ENCODE results near the gene LMBRD2.

Gene LMBRD2

DNA sequence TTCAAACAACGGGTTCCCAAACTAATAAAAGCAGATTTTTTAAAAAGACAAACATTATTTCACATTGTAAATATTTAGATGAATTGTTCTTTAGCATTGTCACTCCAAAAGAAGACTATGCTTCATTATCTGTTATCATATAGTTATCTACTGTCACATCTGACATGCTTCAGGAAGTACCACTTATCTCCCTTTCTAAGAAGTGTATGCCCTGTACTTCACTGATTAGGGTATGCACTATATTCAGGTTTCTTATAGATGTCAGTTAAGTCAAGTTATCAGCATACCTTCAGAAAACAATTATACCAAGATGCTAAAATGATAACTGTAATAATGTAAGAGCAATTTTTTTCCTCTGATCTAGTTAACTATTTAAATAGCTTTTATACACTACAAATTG, 40.4 kb downstream of the LMBRD2 start (continued):
- TF ChIP-seq, protein P1, sequence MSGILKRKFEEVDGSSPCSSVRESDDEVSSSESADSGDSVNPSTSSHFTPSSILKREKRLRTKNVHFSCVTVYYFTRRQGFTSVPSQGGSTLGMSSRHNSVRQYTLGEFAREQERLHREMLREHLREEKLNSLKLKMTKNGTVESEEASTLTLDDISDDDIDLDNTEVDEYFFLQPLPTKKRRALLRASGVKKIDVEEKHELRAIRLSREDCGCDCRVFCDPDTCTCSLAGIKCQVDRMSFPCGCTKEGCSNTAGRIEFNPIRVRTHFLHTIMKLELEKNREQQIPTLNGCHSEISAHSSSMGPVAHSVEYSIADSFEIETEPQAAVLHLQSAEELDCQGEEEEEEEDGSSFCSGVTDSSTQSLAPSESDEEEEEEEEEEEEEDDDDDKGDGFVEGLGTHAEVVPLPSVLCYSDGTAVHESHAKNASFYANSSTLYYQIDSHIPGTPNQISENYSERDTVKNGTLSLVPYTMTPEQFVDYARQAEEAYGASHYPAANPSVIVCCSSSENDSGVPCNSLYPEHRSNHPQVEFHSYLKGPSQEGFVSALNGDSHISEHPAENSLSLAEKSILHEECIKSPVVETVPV (CRISPR knock-in tag; IDR thresholded peaks at IDR 0.05), result no peak

DNA sequence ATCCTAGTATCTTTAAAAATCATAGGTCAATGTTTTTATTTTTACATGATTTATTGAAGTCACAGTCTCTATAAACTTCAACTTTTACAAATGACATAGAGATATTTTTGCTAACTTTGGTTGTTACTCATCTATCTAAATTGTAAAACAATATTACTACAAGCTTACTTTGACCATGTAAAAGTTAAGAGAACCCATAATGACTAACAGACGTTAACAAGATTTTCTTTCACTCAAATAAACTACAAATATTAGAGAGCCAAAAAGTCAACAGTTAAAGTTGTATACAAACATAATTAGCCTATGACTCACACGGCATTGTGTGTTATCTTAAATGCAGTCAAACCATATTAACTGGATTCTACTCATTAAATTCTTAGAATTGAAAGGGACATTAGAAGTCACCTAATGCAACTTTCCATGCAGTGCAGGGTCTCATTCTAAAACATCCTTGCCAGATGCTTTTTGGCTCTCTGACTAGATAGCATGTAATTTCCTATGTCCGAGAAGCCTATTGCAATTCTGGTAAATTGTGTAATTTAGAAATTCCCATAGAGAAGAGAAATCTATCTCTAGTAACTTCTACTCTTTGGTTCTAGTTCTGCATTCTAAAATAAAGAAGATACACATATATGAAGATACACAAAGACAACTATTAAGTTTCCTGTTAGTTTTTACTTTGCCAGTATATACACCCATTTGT, 42.8 kb downstream of the LMBRD2 start:
- no peak for ATAC-seq
- TF ChIP-seq, protein P1 (CRISPR knock-in tag; IDR thresholded peaks at IDR 0.05), result no peak
- TF ChIP-seq ISL1 (CRISPR knock-in tag; IDR thresholded peaks at IDR 0.05), result peak; percentile 10; the same call in 1 of the 2 replicates

DNA sequence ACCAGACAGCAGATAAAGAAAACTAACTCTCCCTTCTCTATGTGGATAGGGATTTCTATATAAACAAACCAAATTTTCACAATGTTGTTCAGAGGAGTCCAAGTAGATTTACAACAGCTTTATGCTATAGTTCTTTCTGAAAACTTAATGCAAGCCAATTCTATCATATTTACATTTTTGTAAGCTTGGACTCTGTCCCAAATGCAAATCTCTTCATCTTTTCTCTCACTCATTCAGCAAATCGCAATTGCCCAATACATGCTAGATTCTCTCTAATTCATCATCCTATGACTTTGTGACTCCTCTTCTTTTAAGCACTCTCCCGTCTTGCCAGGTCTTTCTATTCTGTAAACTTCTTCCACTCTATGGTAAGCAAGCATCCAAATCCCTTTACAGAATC, 45.9 kb downstream of the LMBRD2 start:
- TF ChIP-seq PPARA (CRISPR knock-in tag; IDR thresholded peaks at IDR 0.05; ENCODE audit: borderline replicate concordance) (no peak), ZNF565 (CRISPR knock-in tag; conservative IDR thresholded peaks at IDR 0.05; ENCODE audit: low read depth) (no peak), ESRRG (CRISPR knock-in tag; IDR thresholded peaks at IDR 0.05) (no peak), ZFP3 (CRISPR knock-in tag; IDR thresholded peaks at IDR 0.05) (no peak), TCF4 (CRISPR knock-in tag; IDR thresholded peaks at IDR 0.05; ENCODE audit: borderline replicate concordance) (no peak), BACH2 (CRISPR knock-in tag; IDR thresholded peaks at IDR 0.05; ENCODE audit: borderline replicate concordance) (no peak), ISL1 (CRISPR knock-in tag; IDR thresholded peaks at IDR 0.05) (no peak), ZC3H10 (CRISPR knock-in tag; IDR thresholded peaks at IDR 0.05) (no peak), OSR1 (CRISPR knock-in tag; IDR thresholded peaks at IDR 0.05) (no peak), GLIS3 (CRISPR knock-in tag; IDR thresholded peaks at IDR 0.05) (no peak), ZNF8 (CRISPR knock-in tag; IDR thresholded peaks at IDR 0.05) (no peak), CSDC2 (CRISPR knock-in tag; IDR thresholded peaks at IDR 0.05) (no peak), ZFP30 (CRISPR knock-in tag; IDR thresholded peaks at IDR 0.05) (no peak), ARNTL (CRISPR knock-in tag; IDR thresholded peaks at IDR 0.05; ENCODE audit: borderline replicate concordance, low read depth) (no peak), ZNF70 (CRISPR knock-in tag; IDR thresholded peaks at IDR 0.05) (no peak), SNAI2 (CRISPR knock-in tag; IDR thresholded peaks at IDR 0.05) (no peak)
- TF ChIP-seq, protein P2, sequence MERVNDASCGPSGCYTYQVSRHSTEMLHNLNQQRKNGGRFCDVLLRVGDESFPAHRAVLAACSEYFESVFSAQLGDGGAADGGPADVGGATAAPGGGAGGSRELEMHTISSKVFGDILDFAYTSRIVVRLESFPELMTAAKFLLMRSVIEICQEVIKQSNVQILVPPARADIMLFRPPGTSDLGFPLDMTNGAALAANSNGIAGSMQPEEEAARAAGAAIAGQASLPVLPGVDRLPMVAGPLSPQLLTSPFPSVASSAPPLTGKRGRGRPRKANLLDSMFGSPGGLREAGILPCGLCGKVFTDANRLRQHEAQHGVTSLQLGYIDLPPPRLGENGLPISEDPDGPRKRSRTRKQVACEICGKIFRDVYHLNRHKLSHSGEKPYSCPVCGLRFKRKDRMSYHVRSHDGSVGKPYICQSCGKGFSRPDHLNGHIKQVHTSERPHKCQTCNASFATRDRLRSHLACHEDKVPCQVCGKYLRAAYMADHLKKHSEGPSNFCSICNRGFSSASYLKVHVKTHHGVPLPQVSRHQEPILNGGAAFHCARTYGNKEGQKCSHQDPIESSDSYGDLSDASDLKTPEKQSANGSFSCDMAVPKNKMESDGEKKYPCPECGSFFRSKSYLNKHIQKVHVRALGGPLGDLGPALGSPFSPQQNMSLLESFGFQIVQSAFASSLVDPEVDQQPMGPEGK (CRISPR knock-in tag; IDR thresholded peaks at IDR 0.05; ENCODE audit: borderline replicate concordance), result no peak
- TF ChIP-seq, protein P3, sequence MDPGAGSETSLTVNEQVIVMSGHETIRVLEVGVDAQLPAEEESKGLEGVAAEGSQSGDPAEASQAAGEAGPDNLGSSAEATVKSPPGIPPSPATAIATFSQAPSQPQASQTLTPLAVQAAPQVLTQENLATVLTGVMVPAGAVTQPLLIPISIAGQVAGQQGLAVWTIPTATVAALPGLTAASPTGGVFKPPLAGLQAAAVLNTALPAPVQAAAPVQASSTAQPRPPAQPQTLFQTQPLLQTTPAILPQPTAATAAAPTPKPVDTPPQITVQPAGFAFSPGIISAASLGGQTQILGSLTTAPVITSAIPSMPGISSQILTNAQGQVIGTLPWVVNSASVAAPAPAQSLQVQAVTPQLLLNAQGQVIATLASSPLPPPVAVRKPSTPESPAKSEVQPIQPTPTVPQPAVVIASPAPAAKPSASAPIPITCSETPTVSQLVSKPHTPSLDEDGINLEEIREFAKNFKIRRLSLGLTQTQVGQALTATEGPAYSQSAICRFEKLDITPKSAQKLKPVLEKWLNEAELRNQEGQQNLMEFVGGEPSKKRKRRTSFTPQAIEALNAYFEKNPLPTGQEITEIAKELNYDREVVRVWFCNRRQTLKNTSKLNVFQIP (CRISPR knock-in tag; IDR thresholded peaks at IDR 0.05; ENCODE audit: borderline replicate concordance, low read depth), result no peak
- TF ChIP-seq, protein P1 (CRISPR knock-in tag; IDR thresholded peaks at IDR 0.05), result no peak
- TF ChIP-seq, protein P4, sequence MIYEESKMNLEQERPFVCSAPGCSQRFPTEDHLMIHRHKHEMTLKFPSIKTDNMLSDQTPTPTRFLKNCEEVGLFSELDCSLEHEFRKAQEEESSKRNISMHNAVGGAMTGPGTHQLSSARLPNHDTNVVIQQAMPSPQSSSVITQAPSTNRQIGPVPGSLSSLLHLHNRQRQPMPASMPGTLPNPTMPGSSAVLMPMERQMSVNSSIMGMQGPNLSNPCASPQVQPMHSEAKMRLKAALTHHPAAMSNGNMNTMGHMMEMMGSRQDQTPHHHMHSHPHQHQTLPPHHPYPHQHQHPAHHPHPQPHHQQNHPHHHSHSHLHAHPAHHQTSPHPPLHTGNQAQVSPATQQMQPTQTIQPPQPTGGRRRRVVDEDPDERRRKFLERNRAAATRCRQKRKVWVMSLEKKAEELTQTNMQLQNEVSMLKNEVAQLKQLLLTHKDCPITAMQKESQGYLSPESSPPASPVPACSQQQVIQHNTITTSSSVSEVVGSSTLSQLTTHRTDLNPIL (CRISPR knock-in tag; IDR thresholded peaks at IDR 0.05; ENCODE audit: low read depth), result no peak
- ATAC-seq, result no peak
